HG03108 (cell line): ENCODE measurements around the gene EXOC3L4.

Experiments
- ATAC-seq: cut with Tn5 transposase; IDR thresholded peaks from one replicate; pipeline ENCODE4 v1.9.1; 2021; ENCODE audit warnings: moderate library complexity; ENCODE audit not compliant: unreplicated experiment

Gene EXOC3L4

DNA sequence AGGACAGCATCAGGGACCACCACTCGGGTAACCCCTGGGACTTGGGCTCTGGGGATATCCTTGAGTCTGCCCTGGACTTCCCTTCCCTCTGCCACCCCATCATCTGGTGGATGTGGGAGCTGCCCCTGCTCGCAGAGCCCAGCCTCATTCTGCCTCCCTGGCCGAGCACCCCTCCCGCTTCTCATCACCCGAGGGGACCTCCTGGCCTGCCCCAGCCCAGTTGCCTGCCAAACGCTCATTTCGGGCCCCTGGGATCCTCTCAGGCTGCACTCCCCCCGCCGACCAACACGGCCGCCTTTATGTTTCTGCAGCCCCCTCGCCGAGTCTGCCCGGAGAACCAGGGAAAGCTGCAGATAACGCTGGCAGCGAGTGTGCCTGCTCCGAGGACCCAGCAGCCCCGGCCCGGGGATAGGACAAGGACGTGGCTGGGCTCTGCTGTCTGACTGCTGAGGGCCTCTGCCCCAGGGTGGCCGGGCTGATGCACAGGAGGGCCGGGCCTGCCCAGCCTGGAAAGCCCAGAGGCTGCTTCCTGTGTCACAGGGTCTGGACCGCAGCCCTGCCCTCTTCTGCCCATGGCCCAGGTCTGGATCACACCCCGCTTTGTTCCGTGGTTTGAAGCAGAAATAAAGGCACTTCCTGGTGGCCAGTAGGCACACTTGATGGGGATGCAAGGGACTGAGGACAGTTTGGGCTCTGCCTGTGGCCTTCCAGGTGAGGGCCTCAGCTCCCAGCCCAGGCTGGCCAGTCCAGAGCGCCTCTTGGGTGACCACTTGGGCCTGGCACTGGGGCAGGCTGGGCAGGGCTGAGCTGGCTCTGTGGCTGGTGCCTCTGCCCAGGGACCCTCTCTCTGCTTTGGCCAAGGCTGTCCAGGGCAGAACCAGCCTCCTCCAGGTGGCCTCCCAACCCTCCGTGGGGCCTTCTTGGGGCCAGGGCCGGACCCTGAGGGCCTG, 4.9 kb upstream of the EXOC3L4 start:
- ATAC-seq: no peak

DNA sequence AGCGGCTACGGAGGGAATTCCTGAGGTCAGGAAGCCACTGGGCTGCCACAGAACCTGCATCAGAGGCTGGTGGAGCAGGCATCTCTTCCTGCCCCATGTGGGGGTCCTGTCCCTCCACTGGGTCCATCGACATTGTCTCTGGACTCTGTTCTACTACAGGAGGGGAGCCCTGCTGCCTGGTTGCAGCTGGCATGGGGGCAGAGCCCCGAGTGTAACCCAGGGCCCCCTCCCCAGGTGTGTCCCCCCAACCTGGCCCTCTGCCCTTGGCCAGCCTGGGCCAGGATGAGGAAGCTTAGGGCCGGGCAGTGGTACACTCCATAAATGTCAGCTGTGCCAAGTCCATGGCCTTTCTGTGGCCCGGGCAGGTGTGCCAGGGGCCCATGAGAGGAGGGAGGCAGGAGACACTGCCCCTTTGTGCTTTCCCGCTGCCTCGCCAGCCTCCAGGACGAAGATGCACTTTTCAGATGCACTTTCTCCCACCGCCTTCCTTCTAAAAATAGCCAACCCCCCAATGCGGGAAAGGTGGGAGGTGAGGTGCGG, 4.0 kb upstream of the EXOC3L4 start:
- ATAC-seq: no peak

DNA sequence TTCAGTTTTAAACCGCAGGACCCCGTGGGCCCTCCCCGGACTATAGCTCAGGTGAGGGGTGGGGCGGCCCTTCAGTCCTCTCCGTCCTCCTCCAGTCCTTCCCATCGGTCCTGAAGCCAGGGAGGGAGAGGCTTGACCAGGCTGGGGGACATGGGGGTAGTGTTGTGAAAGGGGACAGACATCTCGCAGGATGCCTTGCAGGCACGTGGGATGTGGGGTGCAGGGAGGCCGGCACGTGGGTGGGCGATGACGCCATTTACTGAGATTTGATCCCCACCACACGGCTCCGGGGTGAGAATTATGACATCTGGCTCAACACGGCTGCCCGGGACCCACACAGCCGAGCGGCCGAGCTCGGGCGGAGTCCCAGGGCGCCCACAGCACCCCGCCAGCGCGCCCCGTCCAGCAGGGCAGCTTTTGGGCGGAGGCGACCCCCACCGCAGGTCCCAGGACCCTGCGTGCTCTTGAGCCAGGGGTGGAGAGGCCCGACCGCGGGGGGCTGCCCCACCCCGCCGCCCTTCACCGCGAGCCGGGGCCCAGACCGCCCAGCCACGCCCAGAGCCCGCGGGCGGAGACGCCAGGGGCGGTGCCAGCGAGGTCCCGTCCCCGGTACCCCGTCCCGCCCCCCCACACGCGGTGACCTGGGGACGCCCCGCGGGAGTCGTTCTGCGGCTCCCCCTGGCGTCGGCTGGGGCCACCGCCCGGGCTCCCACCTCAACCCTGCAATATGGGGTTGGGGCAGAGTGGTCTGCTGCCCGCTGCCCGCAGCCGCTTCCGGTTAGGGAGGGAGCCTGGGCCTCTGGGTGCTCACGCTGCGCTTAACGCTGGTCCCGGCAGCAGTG, 3.3 kb upstream of the EXOC3L4 start:
- no peak for ATAC-seq

GRCh38 chr14:103091883-103092222, 2.7 kb upstream of the EXOC3L4 start:
- no peak for ATAC-seq

- ATAC-seq: no peak
Measured at GRCh38 chr14:103093856-103094405, 594 bp upstream of the EXOC3L4 start.

GRCh38 chr14:103095210-103095778, 769 bp downstream of the EXOC3L4 start:
- ATAC-seq: no peak

GRCh38 chr14:103096387-103096786, 1.9 kb downstream of the EXOC3L4 start:
- no peak for ATAC-seq

- ATAC-seq: no peak
Measured at GRCh38 chr14:103097244-103097993, 2.9 kb downstream of the EXOC3L4 start.

- ATAC-seq: no peak
Measured at GRCh38 chr14:103097994-103098957, 3.8 kb downstream of the EXOC3L4 start.

DNA sequence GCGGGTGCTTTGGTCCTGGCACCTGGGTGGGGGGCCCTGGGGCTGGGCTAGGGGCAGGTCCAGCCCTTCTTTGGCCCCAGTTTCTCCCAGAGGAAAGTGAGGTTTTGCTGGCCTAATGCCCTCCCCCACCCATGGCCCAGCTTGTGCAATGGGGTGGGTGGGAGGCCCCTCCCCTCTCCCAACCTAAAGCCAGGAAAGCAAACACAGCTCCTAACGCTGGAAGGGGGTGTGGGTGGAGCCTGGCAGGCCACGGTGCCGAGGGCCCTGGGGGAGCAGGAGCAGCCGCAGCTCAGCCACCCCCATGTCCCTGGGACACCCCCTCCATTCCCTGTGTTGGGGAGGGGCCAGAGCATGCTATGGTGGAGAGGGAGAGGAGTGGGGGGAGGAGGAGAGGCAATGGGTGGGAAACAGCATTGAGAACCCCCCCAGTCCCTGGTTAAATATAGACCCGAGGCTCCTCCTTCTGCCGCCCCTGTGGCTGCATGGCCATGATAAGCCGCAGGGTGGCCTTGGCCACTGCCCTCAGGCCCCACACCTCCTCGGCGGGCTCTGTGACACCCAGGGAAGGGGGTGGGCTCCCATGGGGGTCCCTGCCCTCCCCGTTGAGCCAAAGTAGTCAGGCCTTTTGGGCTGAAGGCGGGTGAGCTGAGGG, 4.7 kb downstream of the EXOC3L4 start:
- no peak for ATAC-seq

DNA sequence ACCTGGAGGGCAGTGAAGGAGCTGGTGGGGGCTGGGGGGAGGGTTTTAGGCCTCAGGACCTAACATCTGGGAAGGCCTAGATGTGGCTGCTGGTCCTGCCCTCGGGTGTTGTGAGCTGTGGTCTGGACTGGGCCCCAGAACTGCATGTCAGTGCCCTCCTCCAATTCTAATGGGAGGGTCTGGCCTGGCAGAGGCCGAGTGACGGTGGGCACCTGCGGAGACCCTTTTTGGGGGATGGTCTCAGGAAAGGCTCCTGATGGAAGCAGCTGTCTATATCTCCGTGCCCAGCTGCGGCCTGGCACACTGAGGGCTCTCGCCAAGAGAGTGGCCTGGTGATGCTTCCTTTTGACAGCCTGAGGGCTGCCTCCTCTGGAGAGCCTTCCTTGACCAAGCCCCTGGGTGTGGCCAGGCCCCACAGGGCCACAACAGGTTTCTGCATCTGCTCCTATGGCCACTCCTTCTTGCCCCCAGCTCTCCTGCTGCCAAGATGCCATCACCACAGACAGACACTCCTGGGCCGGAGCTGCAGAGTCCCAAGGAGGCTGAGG, 5.3 kb downstream of the EXOC3L4 start:
- no peak for ATAC-seq

GRCh38 chr14:103100281-103101121, 6.0 kb downstream of the EXOC3L4 start:
- ATAC-seq: peak; percentile 66

DNA sequence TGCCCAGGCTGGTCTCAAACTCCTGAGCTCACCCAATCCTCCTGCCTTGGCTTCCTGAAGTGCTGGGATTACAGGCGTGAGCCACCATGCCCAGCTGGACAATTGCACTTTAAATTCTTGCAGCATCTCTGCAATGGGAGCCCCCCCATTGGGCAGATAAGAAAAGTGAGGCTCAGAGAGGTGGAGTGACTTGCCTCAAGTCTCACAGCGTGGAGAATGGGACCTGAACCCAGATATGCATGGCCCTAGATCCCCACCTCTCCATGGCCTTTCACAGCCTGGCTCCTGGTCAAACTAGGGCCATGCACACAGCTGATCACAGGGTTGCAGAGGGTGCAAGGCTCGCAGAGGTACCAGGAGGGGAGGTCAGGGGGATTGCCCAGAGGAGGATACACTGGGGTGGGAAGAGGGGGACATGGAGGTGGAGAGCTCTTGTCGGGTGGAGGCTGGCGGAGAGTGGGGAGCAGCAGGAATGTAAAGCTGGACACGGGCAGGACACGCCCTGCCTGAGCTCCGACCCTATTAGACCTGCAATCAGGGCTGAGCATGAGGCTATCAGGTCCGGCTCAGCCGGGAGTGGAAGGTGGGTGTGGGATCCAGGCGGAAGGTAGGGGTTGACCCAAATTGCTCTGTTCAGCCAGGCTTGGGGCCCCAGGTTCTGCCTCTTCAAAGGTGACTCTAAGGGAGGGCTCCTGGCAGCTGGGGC, 6.9 kb downstream of the EXOC3L4 start:
- no peak for ATAC-seq

DNA sequence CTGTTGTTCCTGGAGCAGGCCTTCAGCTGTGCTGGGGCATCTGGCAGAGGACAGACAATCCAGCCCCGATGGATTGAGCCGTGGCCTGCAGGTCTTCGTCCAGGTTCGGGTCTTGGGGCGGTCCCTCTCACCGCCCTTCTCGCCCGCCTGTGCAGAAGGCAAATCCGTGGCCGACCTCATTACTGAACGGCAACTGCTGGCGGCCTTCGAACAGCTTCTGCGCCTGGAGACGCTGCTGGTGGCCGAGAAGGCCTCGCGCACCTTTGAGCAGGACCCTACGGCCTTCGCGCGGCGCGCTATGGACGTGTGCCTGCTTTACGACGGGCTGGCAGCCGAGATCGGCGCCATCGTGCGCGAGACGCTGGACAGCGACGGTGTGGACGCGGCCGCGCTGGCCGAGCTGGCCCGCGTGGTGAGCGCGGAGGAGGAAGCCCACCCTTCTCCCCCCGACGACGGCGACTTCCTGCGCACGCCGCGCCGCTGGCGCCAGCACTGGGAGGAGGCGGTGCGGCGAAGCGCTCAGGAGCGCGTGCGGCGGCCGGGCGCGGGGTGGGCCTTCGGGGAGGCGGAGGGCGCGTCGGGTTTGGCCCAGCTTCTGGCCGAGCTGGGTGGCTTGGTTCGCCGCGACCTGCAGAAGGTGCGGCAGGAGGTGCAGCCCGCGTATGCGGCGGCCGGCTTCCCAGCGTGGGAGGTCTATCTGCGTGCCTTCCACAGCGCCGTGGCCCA, 7.6 kb downstream of the EXOC3L4 start:
- no peak for ATAC-seq

GRCh38 chr14:103102689-103103260, 8.2 kb downstream of the EXOC3L4 start:
- no peak for ATAC-seq
